ENCODE measurements around the gene SVIL.
A peak's percentile ranks its signal among the peaks of the same experiment; 100 is the strongest.
"Not testable (repeated sequence)": the region's sequence is repeated elsewhere in the genome, so short reads cannot be mapped to it uniquely, and the experiment has no call there.

The SVIL gene

DNA sequence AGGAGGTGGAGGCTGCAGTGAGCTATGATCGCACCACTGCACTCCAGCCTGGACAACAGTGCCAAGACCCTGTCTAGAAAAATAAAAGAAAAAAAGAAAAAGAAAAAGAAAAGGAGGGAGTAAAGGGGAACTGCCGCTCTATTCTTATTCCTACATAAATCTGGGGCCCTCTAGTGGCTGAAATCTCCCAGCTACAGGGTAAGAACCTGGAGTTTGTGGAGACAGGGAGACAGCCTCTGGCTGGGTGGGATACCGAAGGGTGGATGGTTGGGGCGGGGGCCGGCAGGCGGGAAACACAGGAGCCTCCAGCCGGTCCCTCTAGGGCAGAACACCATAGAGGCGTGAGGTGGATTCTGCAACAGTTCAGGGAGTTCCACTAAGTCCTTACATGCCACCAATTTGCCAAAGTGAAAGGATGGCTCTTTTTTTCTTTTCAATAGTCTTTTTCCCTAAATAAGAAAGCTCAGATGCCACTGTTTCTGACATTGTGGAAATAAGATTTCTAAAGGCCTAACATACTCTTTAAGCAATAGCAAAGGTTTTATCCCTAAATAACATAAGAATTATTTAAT, 117.3 kb downstream of the SVIL start:
- Mint-ChIP-seq H3K9me3 (no peaks in the 10 kb centered on the region), H3K4me1 (peaks cover 19% of the 10 kb centered on the region), H3K27ac (no peak overlapping the region), H3K27me3 (ENCODE audit: low read depth) (no peaks in the 10 kb centered on the region), H3K36me3 (ENCODE audit: low read depth) (peaks cover 57% of the 10 kb centered on the region), H3K4me3 (no peak overlapping the region)
- TF ChIP-seq, protein P1, sequence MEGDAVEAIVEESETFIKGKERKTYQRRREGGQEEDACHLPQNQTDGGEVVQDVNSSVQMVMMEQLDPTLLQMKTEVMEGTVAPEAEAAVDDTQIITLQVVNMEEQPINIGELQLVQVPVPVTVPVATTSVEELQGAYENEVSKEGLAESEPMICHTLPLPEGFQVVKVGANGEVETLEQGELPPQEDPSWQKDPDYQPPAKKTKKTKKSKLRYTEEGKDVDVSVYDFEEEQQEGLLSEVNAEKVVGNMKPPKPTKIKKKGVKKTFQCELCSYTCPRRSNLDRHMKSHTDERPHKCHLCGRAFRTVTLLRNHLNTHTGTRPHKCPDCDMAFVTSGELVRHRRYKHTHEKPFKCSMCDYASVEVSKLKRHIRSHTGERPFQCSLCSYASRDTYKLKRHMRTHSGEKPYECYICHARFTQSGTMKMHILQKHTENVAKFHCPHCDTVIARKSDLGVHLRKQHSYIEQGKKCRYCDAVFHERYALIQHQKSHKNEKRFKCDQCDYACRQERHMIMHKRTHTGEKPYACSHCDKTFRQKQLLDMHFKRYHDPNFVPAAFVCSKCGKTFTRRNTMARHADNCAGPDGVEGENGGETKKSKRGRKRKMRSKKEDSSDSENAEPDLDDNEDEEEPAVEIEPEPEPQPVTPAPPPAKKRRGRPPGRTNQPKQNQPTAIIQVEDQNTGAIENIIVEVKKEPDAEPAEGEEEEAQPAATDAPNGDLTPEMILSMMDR (IDR thresholded peaks at IDR 0.05; ENCODE audit: unreplicated experiment in 3 of 3): peak; percentile 45 to 54 (median 47)

DNA sequence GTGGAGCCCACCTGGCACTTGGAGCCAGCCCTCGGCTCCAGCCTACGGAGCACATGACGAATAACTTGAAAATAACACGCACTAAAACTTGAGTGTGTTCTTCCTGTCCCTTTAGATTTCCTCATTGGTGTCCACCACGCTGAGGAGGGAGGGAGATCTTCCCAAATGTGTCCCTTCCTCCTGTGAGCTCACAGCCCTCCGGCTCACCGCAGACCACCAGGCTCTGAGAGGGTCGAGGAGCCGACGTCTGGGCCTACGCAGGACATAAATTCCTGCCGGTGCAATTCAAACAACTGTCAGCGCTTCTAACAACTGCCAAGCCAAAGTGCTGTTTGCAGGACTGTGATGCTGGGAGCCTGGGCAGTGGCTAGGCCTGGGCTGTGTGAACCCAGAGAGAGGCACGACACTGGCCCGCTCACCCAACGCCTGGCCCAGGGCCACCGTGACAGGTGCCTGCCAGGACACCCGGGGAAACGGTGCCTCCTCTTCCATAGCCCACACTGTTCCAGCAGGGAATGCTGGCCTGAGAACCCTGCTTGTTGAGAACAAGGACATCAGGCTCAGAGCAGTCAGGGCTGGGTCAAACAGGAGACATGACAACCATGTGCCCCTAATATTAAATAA, 118.3 kb downstream of the SVIL start:
- H3K27me3 Mint-ChIP-seq (ENCODE audit: low read depth); H3K4me1 Mint-ChIP-seq; H3K27ac Mint-ChIP-seq; H3K4me3 Mint-ChIP-seq; H3K9me3 Mint-ChIP-seq: not testable (repeated sequence)
- peaks cover 52% of the 10 kb centered on the region for H3K36me3 Mint-ChIP-seq (ENCODE audit: low read depth)

DNA sequence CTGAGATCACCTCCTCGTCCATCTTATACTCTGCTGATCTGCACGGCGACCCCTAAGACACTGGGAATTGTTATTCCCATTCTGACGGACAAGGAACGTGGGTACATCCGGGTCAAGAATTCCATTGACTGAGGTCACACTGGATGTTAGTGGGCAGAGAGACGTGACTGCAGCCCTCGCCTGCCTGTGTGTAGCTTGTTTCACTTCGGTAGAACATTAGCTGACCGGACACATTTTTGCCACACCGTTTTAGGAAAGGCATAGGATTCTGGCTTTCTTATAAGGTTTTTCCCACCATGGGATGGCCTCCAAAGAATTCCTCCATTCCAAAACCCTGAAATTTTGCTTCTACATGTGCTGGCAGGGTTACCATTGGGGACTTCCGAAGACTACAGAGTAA, 118.9 kb downstream of the SVIL start:
- not testable (repeated sequence) for H3K4me1 Mint-ChIP-seq; H3K4me3 Mint-ChIP-seq; H3K9me3 Mint-ChIP-seq; H3K27me3 Mint-ChIP-seq (ENCODE audit: low read depth); H3K27ac Mint-ChIP-seq
- H3K36me3 Mint-ChIP-seq (ENCODE audit: low read depth): peaks cover 47% of the 10 kb centered on the region

DNA sequence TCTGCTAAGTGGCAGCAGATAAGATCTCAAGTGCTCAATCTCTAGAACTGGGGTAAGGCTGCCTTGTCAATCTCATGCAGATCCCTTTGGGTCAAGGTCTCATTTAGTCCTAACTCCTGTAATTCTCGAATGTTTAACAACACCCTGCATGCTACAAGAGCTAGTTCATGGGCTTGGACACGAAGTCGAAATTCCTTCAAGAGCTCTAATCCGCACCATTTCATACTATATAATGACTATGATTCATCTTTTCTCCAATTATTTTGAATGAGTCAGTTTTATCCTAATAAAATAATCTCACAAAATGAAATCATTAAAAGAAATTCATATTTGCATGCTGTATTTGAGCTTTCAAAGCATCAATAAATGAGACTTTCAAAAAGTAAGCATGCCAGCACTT, 119.7 kb downstream of the SVIL start:
- H3K9me3 Mint-ChIP-seq, H3K27ac Mint-ChIP-seq, H3K4me3 Mint-ChIP-seq: not testable (repeated sequence)

DNA sequence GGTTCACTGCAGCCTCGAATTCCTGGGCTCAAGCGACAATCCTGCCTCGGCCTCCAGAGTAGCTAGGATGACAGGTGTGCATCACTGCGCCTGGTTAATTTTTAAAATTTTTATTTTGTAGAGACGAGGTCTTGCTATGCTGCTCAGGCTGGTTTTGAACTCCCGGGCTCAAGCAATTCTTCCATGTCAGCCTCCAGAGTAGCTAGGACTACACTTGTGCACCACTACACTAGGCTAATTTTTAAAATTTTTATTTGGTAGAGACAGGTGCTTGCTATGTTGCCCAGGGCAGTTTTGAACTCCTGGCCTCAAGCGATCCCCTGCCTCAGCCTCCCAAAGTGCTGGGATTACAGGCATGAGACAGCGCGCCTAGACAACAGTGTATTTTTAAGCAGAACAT, 120.5 kb downstream of the SVIL start:
- TF ChIP-seq, protein P1 (IDR thresholded peaks at IDR 0.05; ENCODE audit: unreplicated experiment in 3 of 3): no peak
- Mint-ChIP-seq H3K9me3 (no peaks in the 10 kb centered on the region), H3K4me3 (no peak overlapping the region), H3K4me1 (peaks cover 5% of the 10 kb centered on the region), H3K36me3 (ENCODE audit: low read depth) (peaks cover 37% of the 10 kb centered on the region), H3K27ac (no peak overlapping the region), H3K27me3 (ENCODE audit: low read depth) (no peaks in the 10 kb centered on the region)

More for the DNA sequence above, 119.7 kb downstream of the SVIL start:
- not testable (repeated sequence) for H3K27me3 Mint-ChIP-seq (ENCODE audit: low read depth); H3K4me1 Mint-ChIP-seq
- peaks cover 42% of the 10 kb centered on the region for H3K36me3 Mint-ChIP-seq (ENCODE audit: low read depth)

DNA sequence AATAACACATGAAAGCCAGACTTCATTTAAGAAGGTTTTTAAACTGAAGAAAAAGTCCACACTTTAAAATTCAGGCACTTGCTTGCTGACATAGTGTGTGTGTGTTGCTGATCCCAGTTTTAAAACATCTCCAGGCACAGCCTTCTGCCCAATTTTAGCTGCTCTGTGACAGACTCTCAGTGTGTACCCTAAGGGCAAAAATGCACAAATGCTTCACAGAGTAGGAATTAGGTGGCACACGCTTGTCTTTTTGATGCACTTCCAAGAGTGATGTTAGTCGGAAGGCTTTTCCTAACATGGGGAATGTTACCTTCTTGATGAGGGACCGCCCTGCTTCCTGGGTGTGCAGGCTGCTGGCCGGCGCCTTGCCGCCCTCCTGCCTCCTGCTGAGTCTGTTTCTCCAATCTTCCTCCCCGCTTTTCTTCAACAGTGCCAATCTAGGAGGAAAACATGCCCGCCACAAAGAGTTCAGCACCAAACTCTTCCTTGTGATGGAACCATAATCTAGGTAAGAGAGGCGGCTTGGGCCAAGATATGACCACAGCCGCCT, 122.3 kb downstream of the SVIL start:
- Mint-ChIP-seq H3K36me3 (ENCODE audit: low read depth) (peaks cover 41% of the 10 kb centered on the region), H3K4me1 (peaks cover 5% of the 10 kb centered on the region), H3K9me3 (no peaks in the 10 kb centered on the region), H3K4me3 (no peak overlapping the region), H3K27me3 (ENCODE audit: low read depth) (no peaks in the 10 kb centered on the region), H3K27ac (peak overlapping the region in 1 of 3 experiments; percentile 40)
- TF ChIP-seq, protein P1 (IDR thresholded peaks at IDR 0.05; ENCODE audit: unreplicated experiment in 3 of 3): no peak

DNA sequence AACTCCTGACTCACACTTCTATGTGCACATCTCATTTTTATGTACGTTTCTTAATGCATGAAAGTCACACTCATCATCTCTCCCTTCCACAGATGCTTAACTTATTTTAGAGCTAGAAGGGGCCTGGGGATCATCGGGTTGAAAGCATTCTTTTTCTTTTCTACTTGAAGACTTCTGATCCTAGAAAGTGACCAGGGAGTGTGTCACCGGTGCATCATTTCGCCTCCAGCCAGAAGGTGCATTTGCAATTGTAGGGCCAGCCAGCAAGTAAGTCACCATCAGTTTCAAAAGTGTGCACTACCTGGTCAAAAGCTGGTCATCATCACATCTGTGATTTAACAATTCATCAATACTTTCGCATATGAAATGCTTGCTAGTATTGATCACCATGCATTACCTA, 123.0 kb downstream of the SVIL start:
- not testable (repeated sequence) for H3K27ac Mint-ChIP-seq; H3K27me3 Mint-ChIP-seq (ENCODE audit: low read depth); H3K4me1 Mint-ChIP-seq; H3K4me3 Mint-ChIP-seq; H3K9me3 Mint-ChIP-seq
- peaks cover 43% of the 10 kb centered on the region for H3K36me3 Mint-ChIP-seq (ENCODE audit: low read depth)

DNA sequence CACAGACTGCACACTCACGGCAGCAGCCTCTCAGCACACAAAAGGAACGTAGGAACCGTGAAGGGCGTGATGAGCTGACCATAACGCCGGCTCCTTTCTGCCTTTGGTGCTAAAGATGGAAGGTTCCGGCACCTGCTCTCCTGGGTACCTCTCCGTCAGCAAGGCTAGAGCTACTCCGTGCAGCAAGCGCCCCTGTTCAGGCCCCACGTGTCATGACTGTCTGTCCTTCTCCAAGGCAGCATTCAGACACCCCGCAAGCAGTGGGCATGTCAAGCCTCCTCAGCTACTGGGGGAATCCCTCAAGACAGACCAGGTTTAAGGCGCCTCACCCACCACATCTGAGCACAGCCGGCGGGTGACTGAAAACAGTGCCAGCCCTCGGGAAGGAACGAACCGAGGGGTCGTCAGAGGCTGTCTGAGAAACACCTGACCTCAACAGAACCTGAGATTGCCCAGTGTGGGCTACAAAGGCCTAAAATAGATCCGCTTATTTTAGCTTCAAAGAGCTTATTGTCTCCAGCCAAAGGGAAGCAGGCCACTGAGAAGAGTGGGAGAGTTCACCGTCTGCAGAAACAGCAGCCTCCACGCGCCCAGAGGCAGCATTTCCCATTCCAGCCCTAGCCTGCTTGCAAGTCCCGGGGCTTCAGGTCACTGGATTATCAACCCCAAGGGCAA, 124.2 kb downstream of the SVIL start:
- H3K4me3 Mint-ChIP-seq; H3K27me3 Mint-ChIP-seq (ENCODE audit: low read depth); H3K4me1 Mint-ChIP-seq; H3K27ac Mint-ChIP-seq; H3K9me3 Mint-ChIP-seq: not testable (repeated sequence)
- H3K36me3 Mint-ChIP-seq (ENCODE audit: low read depth): peaks cover 41% of the 10 kb centered on the region
